Brain pericyte (primary cell): ENCODE results near the gene CTTN.
"Not testable (repeated sequence)": the region's sequence is repeated elsewhere in the genome, so short reads cannot be mapped to it uniquely, and the experiment has no call there.

Experiments used
- DNase-seq: peaks from one replicate; pipeline ENCODE4 v3.0.0-alpha.2; 2012; ENCODE audit warnings: low read depth, low spot score

The CTTN gene

DNA sequence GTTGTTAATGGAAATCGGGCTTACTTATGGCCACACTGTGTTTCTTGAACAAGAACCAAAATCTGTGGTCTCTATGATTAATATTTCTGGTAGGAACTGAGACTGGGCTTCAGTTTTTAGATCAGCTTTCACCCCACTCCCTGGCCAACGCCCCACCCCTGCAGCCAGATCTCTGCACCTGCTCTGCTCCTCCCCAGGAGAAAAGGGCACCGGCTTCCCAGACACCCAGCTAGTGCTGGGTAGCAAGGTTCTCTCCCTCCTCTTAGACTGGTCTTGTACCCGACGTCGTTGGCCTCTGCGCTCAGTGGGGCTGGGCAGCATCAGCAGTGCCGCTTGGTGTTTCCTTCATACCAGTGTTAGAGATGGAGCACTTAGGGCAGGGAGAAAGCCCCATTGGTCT, 17.0 kb upstream of the CTTN start:
- DNase-seq = no peak

DNA sequence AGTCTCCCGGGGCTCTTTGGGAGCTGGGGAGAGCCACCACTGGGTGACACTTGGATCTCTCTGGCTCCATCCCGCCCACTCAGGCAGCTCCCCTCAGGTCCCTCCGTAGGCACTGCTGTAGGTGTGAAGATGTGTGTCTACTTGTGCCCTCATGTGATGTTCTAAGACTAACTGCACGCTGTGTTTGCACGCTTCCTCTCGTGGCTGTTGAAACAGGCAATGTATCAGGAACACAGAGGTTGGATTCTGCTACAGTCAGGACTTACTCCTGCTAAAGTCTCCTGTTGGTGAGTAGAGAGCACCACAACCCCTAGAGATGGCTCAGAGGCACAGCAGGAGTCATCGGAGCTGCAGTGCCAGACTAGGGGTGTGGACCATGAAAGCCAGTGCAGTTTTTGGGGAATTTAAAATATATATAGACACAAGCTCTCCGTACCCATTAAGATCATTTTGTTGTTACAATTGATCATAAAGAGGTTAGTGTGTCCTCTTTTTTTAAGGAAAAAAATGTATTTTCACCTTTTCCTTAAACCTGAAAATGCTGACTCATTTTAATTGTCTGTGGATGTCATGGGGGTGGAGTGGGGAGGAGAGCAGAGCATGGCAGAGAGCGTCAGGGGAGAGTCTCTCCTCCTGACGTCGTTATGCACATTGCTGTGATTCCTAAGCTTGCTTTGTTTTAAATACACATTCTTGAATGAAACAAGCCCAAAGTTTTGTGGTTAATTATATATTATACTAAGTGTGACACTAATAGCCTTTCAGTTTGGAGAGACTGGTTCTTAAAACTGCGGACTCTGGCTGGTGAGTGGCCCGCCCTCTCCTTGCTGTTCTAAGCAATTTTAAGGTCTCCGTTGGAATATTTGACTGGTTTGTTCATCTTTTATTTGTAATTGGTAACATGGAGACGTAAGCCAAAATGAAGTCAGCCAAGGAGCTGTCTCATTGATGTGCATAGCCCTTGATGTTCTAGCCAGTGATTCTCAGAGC, 16.2 kb upstream of the CTTN start:
- DNase-seq = no peak

DNA sequence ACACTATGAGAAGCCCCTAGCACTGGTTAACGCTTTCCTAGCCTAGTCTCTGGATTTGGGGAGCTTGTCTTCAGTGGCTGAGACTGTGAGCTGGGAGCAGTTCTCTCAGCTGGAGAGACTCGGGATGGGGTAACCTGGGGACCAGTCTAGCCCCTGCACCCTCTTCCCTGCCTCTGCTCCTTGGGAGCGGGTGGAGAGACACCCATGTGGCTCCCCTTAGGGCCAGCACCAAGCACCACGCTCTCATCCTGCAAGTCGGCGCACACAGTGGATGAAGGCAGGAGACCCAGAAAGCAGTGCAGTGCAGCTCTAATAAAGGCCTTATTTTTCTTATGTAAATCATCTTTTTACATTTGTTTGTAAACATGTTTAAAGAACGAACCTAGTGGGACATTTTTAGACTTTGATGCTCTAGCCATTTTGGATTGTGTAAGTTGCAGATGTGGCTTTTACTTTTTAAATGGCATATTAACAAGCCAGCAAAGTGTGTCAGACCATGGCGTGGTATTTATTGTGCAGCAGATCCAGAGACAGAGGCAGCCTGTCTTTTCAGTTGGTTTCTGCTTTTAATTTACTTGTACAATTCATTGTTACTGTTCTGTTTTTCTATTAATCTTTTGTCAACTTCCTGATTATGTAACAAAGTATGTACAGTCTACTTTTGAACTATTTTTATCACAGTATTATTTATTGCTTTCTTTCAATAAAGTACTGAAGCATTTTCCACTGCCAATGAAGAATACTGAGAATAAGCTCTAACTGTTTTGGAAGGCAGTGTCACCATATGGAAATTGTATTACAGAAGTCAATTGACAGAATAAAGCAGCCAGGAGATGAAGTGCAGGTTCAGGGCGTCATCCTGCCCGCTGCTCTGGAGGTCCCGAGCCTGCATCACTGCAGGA, 14.4 kb upstream of the CTTN start:
- DNase-seq = no peak

DNA sequence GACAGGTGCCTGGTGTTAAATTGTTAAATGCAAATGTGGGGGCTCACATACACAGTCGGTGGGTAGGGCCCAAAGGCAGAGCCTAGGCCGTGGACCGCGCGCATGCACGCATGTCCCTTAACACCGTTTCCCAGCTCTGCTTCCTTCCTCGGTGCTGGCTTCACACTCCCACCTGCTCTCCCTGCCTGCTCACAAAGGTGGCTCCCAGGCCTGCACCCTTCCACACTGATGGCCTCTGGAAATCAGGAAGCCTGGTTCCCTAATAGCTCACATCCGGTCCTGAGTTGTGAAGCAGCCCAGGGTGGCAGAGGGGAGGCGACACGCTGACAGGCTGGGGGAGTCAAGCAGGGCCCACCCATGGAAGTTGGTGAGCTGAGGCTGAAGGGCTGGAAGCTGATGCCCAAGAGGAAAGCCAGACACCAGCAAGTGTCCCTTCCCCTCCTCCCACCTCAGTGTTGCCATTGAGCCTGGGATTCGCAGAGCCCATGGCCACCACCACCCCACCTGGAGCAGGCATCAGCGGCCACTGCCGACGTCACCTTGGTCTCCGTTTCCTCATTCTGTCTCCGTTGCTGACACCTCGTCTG, 13.7 kb upstream of the CTTN start:
- DNase-seq = no peak

DNA sequence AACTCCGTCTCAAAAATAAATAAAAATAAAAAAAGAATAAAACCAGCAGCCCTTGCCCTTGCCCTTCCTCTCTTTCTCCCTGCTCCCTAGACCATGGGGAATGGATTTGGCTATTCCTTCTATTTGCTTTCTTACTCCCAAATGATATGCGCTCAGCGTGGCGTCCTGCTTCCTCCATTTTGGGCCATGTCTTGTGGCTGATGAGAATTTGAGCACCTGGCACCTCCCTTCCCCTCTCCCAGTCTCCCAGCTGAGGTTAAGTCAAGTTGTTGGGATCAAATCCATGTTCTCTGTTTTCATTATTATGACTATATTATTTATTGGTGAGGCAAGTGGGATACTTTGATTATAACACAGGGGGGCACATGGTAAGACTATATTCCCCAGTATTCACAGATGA, 10.8 kb upstream of the CTTN start:
- DNase-seq = no peak

DNA sequence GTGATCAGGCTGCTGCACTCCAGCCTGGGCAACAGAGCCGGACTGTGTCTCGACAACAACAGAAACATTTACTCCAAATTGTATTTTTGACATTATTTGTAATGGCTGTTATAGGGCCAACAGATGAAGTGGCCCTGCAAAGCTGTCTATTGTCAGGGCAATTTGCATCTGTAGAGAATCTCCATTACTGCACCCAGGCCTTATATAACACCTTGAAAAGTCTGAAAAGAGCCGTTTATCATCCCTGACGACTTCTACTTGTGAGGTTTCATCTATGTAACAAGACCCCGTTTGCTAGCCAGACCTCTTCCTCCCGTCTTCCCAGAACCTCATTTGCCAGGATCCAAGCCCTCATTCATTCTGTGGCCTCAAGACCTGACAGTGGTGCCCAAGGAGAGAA, 9.1 kb upstream of the CTTN start:
- DNase-seq = no peak

DNA sequence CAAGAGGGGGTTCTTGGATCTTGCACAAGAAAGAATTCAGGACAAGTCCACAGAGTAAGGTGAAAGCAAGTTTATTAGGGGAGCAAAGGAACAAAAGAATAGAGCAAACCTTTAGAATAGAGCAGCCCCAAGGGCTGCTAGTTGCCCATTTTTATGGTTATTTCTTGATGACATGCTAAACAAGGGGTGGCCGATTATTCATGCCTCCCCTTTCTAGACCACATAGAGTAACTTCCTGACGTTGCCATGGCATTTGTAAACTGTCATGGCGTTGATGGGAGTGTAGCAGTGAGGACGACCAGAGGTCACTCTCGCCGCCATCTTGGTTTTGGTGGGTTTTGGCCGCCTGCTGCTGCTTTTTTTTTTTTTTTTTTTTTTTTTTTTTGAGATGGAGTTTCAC, 7.4 kb upstream of the CTTN start:
- not testable (repeated sequence) for DNase-seq

DNA sequence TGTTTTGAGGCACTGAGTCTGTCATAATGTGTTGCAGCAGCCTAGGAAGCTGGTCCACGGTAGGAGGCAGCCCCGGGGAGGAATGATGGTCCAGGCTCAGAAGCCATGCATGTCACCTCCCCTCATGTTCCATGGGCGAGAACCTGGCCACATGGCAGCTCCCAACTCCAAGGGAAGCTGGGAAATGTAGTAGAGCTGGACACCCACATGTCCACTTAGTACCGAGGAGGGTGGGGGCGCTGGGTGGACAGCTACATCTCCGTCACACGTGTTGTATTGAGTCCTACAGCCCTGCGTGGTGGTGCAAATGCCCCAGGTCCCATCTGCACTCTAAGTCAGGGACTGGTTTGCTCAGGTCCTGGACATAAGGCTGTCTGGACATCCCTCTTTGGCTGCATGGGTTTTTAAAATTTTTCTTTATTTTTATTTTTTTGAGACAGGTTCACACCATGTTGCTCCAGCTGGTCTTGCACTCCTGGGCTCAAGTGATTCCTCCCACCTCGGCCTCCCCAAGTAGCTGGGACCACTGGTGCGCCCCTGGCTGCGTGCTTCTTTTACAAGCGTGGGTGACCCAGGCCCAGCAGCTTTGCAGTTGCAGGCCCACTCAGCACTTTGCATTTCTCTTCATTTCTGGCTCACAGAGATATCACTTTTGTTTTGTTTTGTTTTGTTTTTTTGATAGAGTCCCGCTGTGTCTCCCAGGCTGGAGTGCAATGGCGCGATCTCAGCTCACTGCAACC, 3.9 kb upstream of the CTTN start:
- no peak for DNase-seq

DNA sequence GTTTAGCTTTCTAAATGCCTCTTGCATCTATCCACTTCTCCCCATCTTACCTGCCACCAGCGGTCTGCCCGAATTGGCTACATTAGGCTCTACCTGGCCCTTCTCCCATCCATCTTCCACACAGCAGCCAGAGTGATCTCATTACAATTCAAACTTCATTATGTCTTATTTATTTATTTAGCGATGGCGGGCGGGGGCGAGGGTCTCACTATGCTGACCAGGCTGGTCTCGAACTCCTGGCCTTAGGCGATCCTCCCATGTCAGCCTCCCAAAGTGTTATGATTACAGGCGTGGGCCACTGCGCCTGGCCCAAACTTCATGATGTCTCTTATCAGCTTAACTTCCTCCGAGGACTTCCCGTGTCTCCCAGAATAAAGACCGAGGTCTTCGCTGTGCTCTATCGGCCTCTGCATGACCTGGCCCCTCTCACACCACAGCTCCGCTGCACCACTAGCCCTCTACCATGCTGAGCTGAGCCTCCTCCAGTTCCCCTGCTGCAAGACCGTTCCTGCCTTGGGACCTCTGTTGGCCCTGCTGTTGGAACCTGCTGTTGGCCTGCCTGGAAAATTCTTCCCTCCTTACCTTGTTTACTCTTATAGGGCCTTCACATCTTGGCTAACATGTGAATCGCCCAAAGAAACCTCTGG, 870 bp upstream of the CTTN start:
- DNase-seq = no peak

DNA sequence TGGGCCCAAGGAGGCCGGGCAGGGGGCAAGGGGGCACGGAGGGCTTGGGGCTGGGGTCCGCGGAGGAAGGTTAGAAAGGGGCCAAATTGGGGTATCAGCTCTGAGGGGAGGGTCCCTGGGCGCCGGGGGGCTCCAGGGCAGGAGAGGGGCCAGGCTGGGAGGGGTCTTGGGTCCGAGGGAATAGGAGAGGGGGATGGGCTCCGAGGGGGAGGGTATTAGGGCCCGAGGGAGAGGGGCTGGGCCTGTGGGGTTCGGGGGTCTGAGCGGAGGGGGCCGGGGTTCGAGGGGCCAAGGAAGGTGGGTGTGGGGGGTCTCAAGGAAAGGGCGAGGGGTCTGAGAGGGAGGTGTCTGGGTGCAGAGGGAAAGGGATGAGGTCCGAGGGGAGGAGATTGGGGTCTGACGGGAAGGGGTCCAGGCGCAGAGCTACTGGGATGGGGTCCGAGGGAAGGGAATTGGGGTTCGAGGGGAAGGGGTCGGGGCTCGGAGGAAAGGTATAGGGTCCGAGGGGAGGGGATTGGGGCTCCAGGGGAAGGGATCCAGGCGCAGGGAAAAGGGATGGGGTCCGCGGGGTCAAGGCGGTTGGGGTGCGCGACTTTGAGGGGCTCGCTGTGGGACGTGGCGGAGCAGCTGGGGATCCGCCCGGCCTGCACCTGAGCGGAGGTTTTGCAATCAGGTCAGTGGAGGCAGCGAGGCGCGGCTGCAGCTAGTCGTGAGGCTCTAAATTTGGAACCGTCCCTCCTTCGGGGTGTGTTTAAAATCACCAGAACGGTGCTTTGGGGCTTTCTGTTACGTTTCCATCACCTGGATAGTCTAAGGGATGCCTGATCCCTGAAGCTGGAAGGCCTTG, 728 bp downstream of the CTTN start:
- DNase-seq = no peak

DNA sequence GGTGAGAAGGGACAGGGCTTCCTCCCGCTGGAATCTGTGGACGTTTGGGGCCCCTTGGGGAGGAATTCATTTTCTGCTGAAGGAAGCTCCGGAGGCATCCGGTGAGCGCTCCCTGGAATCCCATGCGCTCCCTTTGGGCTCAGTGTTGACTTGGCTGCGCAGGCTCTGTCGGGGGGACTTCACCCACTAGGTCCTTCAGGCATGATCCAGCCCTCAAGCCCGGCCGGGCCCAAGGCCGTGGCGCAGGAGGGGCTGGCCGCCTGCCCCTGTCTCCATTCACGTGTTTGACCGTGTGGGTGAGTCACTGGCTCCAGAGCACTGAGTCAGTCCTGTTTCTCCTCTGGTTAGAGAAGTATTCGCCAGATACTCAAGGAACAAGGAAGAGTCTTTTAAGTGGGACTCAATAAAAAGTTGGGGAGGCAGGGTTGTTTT, 1.4 kb downstream of the CTTN start:
- DNase-seq = peak; percentile 74

DNA sequence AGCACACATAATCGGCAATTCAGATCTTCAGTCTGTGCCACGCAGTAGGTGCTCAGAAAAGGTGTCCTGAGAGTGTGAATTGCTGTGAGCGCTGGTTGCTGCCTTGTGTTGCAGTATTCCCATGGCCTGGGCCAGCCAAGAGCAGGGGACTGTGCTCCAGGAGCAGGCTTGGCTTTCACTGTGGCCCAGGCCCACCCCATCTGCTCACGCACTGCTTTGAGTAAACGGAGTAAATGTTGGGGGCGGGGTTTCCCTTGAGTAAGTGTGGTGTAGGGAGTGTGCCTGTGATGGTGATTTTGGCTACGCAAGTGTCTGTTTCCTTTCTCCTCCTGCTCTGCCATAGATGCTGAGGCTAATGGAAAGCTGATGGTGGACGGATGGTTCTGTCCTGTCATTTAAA, 2.3 kb downstream of the CTTN start:
- no peak for DNase-seq

DNA sequence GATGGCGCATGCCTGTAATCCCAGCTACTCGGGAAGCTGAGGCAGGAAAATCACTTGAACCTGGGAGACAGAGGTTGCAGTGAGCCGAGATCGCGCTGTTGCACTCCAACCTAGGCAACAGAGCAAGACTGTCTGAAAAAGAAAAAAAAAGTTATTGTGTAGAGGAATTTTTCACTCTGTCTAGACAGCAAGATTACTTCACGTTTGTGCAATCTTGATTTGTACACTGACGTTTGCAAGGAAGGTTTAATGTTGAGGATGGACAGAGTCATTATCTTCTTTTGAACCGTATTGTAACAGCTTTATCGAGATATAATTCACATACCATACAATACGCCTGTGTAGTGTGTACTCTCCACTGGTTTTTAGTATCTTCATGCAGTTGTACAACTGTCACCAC, 3.7 kb downstream of the CTTN start:
- no peak for DNase-seq

DNA sequence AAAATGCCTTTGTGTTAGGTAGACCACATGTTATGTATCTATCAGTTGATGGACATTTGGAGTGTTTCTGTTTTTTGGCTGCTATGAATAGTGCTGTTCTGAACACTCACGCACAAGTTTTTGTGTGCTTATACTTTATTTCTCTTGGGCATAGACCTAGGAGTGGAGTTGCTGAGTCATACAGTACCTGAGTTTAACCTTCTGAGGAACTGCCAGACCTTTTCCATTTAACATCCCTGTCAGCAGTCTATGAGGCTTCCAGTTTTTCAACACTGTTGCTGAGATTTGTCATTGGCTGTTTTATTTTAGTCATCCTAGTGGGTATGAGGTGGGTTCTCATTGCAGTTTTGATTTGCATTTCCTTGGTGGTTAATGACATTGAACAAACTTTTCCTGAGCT, 4.4 kb downstream of the CTTN start:
- DNase-seq = no peak

DNA sequence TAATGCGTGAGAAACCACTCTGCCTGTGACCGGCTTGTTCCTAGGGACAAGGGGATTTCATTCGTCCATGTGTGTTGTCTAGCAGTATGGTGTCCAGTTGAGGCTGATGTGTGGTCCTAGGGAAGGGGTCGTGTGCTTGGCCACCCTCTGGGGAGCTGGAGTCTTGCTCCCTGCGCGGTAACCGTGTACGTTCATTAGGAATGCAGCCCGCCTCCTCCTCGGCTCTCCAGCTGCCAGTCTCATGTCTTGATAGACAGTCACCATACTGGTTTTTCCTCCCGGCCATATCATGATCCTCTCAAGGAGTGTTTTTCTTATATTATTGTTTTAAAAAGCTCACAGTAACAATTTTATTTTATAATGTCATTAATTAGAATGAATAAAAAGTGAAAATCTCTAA, 5.9 kb downstream of the CTTN start:
- no peak for DNase-seq

DNA sequence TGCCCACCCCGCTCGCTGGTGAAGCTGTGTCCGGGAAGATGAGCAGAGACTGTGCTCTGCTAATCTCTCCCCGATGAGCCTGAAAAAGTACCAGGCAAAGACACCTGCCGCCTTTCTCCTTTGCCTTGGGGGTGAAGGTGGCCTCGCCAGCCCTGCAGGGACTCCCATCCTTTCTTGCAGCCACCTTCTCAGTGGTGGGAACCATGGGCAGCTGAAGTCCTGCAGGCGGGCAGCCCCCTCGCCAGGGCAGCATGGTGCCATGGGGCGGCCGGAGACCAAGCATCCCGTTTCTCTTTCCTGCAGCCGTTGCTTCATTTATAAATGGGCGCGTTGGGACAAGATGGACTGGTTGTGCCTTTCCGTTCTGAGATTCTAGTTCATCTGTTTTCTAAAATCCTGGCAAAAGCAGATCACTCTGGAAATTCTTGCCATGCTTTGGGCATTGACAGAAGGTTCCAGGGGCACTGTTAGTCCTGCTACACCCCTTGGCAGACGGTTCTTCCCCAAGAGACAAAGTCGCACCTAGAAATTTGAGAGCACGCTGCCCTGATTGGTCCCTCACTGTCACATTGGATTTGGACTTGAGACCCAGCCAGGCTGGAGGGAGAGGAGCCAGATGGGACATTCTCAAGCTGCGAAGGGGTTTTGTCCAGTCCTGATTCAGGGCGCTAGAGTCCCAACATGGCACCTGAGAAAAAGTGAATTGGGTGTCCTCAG, 7.5 kb downstream of the CTTN start:
- no peak for DNase-seq

DNA sequence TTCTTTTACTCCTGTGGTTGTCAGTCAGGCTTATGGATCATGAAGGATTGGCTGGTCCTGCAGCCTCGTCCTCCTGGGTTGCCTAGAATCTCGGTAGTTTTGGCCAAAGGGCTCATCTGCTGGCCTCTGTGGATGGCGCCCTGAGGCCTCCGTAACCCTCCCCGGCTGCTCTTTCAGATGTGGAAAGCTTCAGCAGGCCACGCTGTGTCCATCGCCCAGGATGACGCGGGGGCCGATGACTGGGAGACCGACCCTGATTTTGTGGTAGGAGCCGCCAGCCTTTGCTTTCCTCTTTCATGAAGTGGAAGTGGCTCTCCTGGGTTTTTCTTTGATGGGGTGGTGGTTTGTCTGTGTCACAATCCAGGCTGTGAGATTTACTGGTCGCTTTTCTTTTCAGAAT, 8.8 kb downstream of the CTTN start:
- DNase-seq = no peak

DNA sequence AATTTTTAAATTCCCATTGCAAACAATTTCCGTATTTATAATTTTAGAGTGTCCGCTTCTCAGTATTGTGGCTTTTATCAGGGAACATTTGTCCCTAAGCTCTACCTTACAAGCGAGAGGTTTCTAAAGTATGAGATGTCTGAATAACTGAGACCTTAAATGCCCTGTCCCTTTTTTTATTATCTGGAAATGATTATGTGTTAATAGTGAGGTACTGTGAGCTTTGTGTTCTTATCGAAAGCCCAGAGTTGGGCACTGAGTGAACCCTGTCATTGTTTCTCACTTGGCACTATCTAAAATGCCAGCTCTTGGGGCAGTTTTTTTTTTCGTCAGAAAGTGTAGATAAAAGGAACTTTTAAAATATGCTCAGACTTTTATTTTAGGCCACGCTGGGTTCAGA, 9.5 kb downstream of the CTTN start:
- DNase-seq = no peak

DNA sequence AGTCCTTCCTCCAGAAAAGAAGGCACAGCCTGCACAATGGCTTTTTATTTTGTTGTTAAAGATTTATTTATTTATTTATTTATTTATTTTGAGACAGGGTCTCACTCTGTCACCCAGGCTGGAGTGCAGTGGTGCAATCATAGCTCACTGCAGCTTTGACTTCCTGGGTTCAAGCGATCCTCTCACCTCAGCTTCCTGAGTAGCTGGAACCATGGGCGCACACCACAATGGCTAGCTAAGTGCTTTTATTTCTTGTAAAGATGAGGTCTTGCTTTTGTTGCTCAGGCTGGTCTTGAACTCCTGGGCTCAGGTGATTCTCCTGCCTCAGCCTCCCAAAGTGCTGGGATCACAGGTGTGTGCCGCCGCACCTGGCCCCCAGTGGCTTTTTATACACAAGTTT, 10.0 kb downstream of the CTTN start:
- not testable (repeated sequence) for DNase-seq
